CD14-positive monocyte (primary cell): ENCODE data around the gene GALNT14. TPM values are rescaled to one million over a fixed set of nuclear protein-coding genes. Genes with fewer than 3 reads are reported as not detected.

Source experiments
- DNase-seq, 3 donors: peaks; one replicate each; pipeline ENCODE4 v3.0.0-alpha.2; 2011 to 2022
- H2AFZ ChIP-seq: 2 replicates; pipeline ENCODE4 v1.6.0; 2012; ENCODE audit warnings: mild to moderate bottlenecking, low read depth, low read length, inconsistent platforms; ENCODE audit not compliant: insufficient read depth, poor library complexity, severe bottlenecking
- H3K27ac ChIP-seq, 2 donors: 1 replicate in 1 of 2; 2 replicates in 1 of 2; pipeline ENCODE4 v1.5.1; 2012 to 2013; ENCODE audit warnings: low read length in 2 of 2, control low read depth in 1 of 2, inconsistent platforms in 1 of 2, low read depth in 1 of 2, mild to moderate bottlenecking in 1 of 2
- H3K27me3 ChIP-seq, 2 donors: one replicate each; pipeline versions ENCODE4 v1.6.0 to v1.6.1; 2011 to 2013; ENCODE audit warnings: low read length in 2 of 2; ENCODE audit not compliant: control insufficient read depth in 2 of 2, insufficient read depth in 2 of 2
- H3K36me3 ChIP-seq, 2 donors: replicated peaks in 1 of 2; 1 replicate in 1 of 2; 2 replicates in 1 of 2; pipeline versions ENCODE4 v1.5.1 to v1.6.1; 2012 to 2013; ENCODE audit warnings: low read length in 2 of 2, control low read depth in 1 of 2, inconsistent platforms in 1 of 2, mild to moderate bottlenecking in 1 of 2; ENCODE audit not compliant: insufficient read depth in 2 of 2, control insufficient read depth in 1 of 2
- H3K4me1 ChIP-seq, 2 donors: 1 replicate in 1 of 2; 2 replicates in 1 of 2; pipeline versions ENCODE4 v1.5.1 to v1.6.1; 2012 to 2013; ENCODE audit warnings: low read length in 2 of 2, control low read depth in 1 of 2, inconsistent platforms in 1 of 2, mild to moderate bottlenecking in 1 of 2, moderate library complexity in 1 of 2; ENCODE audit not compliant: insufficient read depth in 2 of 2, control insufficient read depth in 1 of 2
- H3K4me2 ChIP-seq: replicated peaks from 2 replicates; pipeline ENCODE3; 2012; ENCODE audit warnings: low read length, moderate library complexity, mild to moderate bottlenecking; ENCODE audit not compliant: poor library complexity, severe bottlenecking; ENCODE audit errors: extremely low read depth
- H3K4me3 ChIP-seq, 3 experiments: fragments of 200-600 bp in 1 of 3; sonication (generic) in 1 of 3; replicated peaks in 1 of 3; 1 replicate in 2 of 3; 2 replicates in 1 of 3; pipeline ENCODE4 v1.5.1; 2011 to 2013; ENCODE audit warnings: low read length in 3 of 3, mild to moderate bottlenecking in 3 of 3, control low read depth in 2 of 3, low read depth in 2 of 3, inconsistent platforms in 1 of 3, moderate library complexity in 1 of 3
- H3K79me2 ChIP-seq: 2 replicates; pipeline ENCODE4 v1.6.0; 2012; ENCODE audit warnings: mild to moderate bottlenecking, control low read depth, inconsistent platforms, low read length, moderate library complexity; ENCODE audit not compliant: insufficient read depth
- H3K9ac ChIP-seq: 2 replicates; pipeline ENCODE4 v1.6.0; 2017; ENCODE audit warnings: low read length, mild to moderate bottlenecking; ENCODE audit not compliant: insufficient read depth, poor library complexity, severe bottlenecking
- H3K9me3 ChIP-seq, 2 donors: replicated peaks in 1 of 2; 1 replicate in 1 of 2; 2 replicates in 1 of 2; pipeline versions ENCODE4 v1.5.1 to v1.6.1; 2012 to 2013; ENCODE audit warnings: low read length in 2 of 2, control low read depth in 1 of 2; ENCODE audit not compliant: control insufficient read depth in 1 of 2, insufficient read depth in 1 of 2
- H4K20me1 ChIP-seq: 2 replicates; pipeline ENCODE4 v1.6.0; 2012; ENCODE audit warnings: mild to moderate bottlenecking, low read length, control low read depth, moderate library complexity; ENCODE audit not compliant: insufficient read depth
- H3K27ac Mint-ChIP-seq, 7 donors: one replicate each; pipeline ENCODE4 v1.8.0; 2020; ENCODE audit warnings: mild to moderate bottlenecking in 7 of 7, mixed read lengths in 7 of 7, moderate library complexity in 6 of 7, inconsistent platforms in 2 of 7
- H3K27me3 Mint-ChIP-seq, 3 donors: one replicate each; pipeline ENCODE4 v1.8.0; 2021 to 2022; ENCODE audit warnings: low read depth in 3 of 3, mild to moderate bottlenecking in 3 of 3, mixed read lengths in 3 of 3, moderate library complexity in 3 of 3, inconsistent platforms in 1 of 3
- H3K36me3 Mint-ChIP-seq, 2 donors: one replicate each; pipeline ENCODE4 v1.8.0; 2020; ENCODE audit warnings: mixed read lengths in 2 of 2, inconsistent platforms in 1 of 2, mild to moderate bottlenecking in 1 of 2
- H3K4me1 Mint-ChIP-seq: one replicate; pipeline ENCODE4 v1.8.0; 2020; ENCODE audit warnings: mild to moderate bottlenecking, mixed read lengths
- H3K4me3 Mint-ChIP-seq, 2 donors: one replicate each; pipeline ENCODE4 v1.8.0; 2020; ENCODE audit warnings: mild to moderate bottlenecking in 2 of 2, mixed read lengths in 2 of 2, moderate library complexity in 1 of 2
- H3K9me3 Mint-ChIP-seq, 7 donors: one replicate each; pipeline ENCODE4 v1.8.0; 2020 to 2022; ENCODE audit warnings: mixed read lengths in 7 of 7, mild to moderate bottlenecking in 6 of 7, moderate library complexity in 6 of 7, inconsistent platforms in 2 of 7
- CTCF ChIP-seq: fragments of 200-600 bp; IDR thresholded peaks from one replicate; pipeline ENCODE4 v1.8.0; 2022; ENCODE audit warnings: antibody characterized with exemption, mild to moderate bottlenecking
- WGBS: methylation state at CpG from one replicate; pipeline ENCODE4 v1.1.5; 2013; ENCODE audit warnings: missing lambda C conversion rate; ENCODE audit not compliant: insufficient coverage; 5-methylcytosine and 5-hydroxymethylcytosine counted together
- intact Hi-C, 2 donors: fragments of 100-400 bp; cut with micrococcal nuclease; formaldehyde crosslinking; loops; one replicate each; pipeline versions ENCODE4 v1.15.0 to v1.15.1; 2023
- polyA plus RNA-seq, 3 donors: library from polyadenylated mRNA; depleted of rRNA in 1 of 3; unstranded in 2 of 3; stranded (reverse) in 1 of 3; fragments of 300-500 nt in 2 of 3; fragments of >200 nt in 1 of 3; fragmentation: Illumina TruSeq in 2 of 3; gene quantifications; 1 replicate in 2 of 3; 2 replicates in 1 of 3; pipeline ENCODE4 v1.2.3, GENCODE V29; 2012 to 2021

GALNT14 gene
- polyA plus RNA-seq, 3 donors = 0.33 TPM; not detected in 2

- Mint-ChIP-seq H3K4me1 (peaks cover 4% of the 10 kb centered on the region), H3K27me3 (peaks cover 0 to 1% (median 0%) of the 10 kb centered on the region in 3 donors), H3K4me3 (no peak overlapping the region), H3K9me3 (no peaks in the 10 kb centered on the region), H3K36me3 (no peaks in the 10 kb centered on the region), H3K27ac (no peak overlapping the region)
- Histone ChIP-seq H3K4me3 (no peak overlapping the region), H2AFZ (no peak overlapping the region), H3K36me3 (no peaks in the 10 kb centered on the region), H3K4me1 (no peaks in the 10 kb centered on the region), H3K9me3 (no peaks in the 10 kb centered on the region), H3K79me2 (no peaks in the 10 kb centered on the region), H3K4me2 (no peak overlapping the region), H3K27me3 (no peaks in the 10 kb centered on the region), H3K9ac (no peak overlapping the region), H4K20me1 (no peaks in the 10 kb centered on the region), H3K27ac (no peak overlapping the region)
- 57% methylated on average over 5 of the region's 6 CpGs for WGBS
- TF ChIP-seq CTCF = no peak
- no peak for DNase-seq
- intact Hi-C loops = no loop called here
These were observed 252.2 kb downstream of the GALNT14 start for GRCh38 chr2:30886080-30886479.

- Histone ChIP-seq H3K9me3 (no peaks in the 10 kb centered on the region), H3K4me2 (no peak overlapping the region), H3K4me3 (no peak overlapping the region), H4K20me1 (no peaks in the 10 kb centered on the region), H3K4me1 (no peaks in the 10 kb centered on the region), H2AFZ (no peak overlapping the region), H3K9ac (no peak overlapping the region), H3K36me3 (no peaks in the 10 kb centered on the region), H3K79me2 (no peaks in the 10 kb centered on the region), H3K27ac (no peak overlapping the region), H3K27me3 (no peaks in the 10 kb centered on the region)
- DNase-seq = no peak
- H3K4me3 Mint-ChIP-seq = no peak overlapping the region
- peaks cover 0 to 1% (median 0%) of the 10 kb centered on the region in 3 donors for H3K27me3 Mint-ChIP-seq
- H3K27ac Mint-ChIP-seq = no peak overlapping the region
- intact Hi-C loops = no loop called here
- no peak for TF ChIP-seq CTCF
- peaks cover 4% of the 10 kb centered on the region for H3K4me1 Mint-ChIP-seq
- no peaks in the 10 kb centered on the region for H3K9me3 Mint-ChIP-seq
- H3K36me3 Mint-ChIP-seq = no peaks in the 10 kb centered on the region
- 100% methylated on average over 1 of the region's 3 CpGs for WGBS
These were observed 254.4 kb downstream of the GALNT14 start for GRCh38 chr2:30883822-30884221.
